NB4 (cell line): Measurements from ENCODE around the gene TCF7.

Experiments used
- DNase-seq: peaks from one replicate; pipeline ENCODE4 v3.0.0; 2010; ENCODE audit warnings: low read depth
- H3K4me3 ChIP-seq: one replicate; pipeline ENCODE4 v1.5.1; 2011; ENCODE audit warnings: mild to moderate bottlenecking, low read depth, low read length, moderate library complexity
- MAX ChIP-seq: IDR thresholded peaks from 2 replicates; pipeline ENCODE4 v1.6.1; 2011; ENCODE audit warnings: low read depth, low read length
- MYC ChIP-seq: IDR thresholded peaks from 2 replicates; pipeline ENCODE4 v1.6.1; 2011; ENCODE audit warnings: low read depth, low read length
- POLR2A ChIP-seq: IDR thresholded peaks from 2 replicates; pipeline ENCODE4 v1.6.1; 2011; ENCODE audit warnings: mild to moderate bottlenecking; ENCODE audit not compliant: insufficient read length; ENCODE audit errors: extremely low read depth
- TF ChIP-seq, protein P1 (sequence below): IDR thresholded peaks from one replicate; pipeline ENCODE4 v1.5.1; 2012; ENCODE audit warnings: low read depth, low read length

TCF7 gene

GRCh38 chr5:134145779-134146581 lies 31.5 kb downstream of the TCF7 start:
- DNase-seq = peak; percentile 75
- TF ChIP-seq MAX = no peak
- TF ChIP-seq, protein P1, sequence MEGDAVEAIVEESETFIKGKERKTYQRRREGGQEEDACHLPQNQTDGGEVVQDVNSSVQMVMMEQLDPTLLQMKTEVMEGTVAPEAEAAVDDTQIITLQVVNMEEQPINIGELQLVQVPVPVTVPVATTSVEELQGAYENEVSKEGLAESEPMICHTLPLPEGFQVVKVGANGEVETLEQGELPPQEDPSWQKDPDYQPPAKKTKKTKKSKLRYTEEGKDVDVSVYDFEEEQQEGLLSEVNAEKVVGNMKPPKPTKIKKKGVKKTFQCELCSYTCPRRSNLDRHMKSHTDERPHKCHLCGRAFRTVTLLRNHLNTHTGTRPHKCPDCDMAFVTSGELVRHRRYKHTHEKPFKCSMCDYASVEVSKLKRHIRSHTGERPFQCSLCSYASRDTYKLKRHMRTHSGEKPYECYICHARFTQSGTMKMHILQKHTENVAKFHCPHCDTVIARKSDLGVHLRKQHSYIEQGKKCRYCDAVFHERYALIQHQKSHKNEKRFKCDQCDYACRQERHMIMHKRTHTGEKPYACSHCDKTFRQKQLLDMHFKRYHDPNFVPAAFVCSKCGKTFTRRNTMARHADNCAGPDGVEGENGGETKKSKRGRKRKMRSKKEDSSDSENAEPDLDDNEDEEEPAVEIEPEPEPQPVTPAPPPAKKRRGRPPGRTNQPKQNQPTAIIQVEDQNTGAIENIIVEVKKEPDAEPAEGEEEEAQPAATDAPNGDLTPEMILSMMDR = peak; percentile 91
- H3K4me3 ChIP-seq = no peak overlapping the region

DNA sequence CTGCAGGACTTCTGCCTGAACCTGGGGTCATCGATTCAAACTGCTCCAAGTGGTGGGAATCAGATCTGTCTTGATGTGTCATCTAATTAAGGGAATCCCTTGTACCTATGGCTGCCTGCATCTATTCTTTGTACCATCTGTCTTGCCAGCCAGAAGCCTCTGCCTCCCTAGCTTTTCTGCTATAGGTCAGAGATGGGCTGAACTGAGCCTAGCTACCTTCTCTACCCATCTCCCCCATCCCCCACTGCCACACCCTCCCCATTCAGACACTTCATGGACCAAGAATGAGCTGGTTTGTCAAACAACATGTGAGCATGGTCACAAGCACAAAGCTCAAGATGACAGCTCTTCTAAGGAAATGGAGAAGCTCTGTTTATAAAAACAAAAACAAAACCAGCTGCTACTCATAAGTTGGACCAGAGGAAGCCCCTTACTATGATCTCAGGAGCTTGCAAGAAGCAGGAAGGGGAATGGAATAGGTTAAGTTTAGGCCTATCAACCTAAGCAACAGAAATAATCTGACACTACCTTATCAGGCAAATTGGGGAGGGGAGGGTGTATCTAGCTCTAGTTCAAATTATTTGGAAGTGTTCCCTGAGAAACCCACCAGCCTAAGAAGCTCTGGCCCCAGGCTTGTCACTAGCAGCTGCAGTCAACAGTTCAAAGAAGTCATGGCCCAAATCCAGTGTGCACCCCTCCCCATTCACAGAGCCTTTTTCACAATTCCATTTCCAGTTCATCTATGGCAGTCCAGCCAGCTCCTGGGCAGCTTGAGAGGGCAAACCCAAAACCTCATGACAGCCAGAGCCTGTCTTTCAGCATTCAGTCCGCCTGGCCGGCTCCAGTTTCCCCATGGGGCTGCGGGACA lies 32.4 kb downstream of the TCF7 start:
- TF ChIP-seq, protein P1 = no peak
- TF ChIP-seq POLR2A (no peak), MAX (no peak)
- DNase-seq = no peak
- H3K4me3 ChIP-seq = no peak overlapping the region

DNA sequence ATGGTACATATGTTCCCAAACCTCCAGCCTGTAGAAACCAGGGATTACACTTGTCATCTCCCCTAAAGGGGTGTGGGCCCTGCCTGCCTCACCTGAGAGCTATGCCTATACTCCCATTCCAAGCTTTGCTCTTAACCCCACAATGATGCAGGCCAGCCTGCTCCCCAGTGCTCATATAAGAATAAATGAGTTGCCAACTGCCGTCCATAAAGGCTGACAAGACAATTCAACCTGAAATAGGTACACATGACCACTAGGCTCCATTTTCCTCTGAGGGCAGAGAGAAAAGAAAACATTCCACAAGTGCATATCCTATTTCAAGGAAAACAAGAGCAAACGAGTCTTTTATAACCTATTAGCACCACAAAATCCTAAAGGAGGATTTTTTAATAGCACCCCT lies 33.8 kb downstream of the TCF7 start:
- TF ChIP-seq POLR2A (no peak), MAX (no peak), MYC (no peak)
- TF ChIP-seq, protein P1 = no peak
- no peak overlapping the region for H3K4me3 ChIP-seq
- DNase-seq = no peak

GRCh38 chr5:134148986-134149539 lies 34.6 kb downstream of the TCF7 start:
- TF ChIP-seq, protein P1 = no peak
- no peak for TF ChIP-seq MYC
- no peak for TF ChIP-seq POLR2A
- TF ChIP-seq MAX = no peak
- H3K4me3 ChIP-seq = no peak overlapping the region
- no peak for DNase-seq

DNA sequence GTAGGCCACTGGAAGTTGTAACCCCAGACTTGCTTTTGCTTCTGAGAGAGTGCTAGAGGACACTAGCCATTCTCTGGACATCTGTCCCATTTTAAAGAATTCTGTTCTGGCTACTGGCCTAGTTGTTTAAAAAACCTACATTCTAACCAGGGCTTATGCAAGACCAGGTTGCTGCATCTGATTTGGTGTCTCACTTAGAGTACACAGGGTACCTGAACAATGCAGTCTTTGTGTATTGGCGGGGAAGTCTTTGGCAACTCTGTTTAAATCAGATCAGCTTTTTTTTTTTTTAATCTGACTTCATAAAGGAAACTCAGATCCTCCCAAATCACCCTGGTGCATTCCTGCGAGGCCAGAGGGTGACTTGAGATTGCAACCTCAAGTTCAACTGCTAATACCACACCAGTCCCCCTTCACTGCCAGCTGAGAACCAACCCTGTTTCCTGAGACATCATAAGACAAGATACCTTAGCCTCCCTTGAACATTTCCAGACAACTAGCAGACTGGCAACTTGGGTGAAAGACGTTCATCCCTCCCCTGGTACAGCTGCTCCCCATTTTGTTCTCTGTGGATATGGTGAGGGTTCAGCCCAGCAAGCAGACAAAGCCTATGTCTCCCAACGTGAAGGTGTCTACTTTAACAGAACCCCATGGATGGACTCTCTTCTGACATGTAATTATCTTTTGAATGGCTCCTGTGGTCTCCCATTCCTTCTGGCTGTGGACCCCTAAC lies 35.3 kb downstream of the TCF7 start:
- DNase-seq = no peak
- no peak overlapping the region for H3K4me3 ChIP-seq
- no peak for TF ChIP-seq MYC
- TF ChIP-seq, protein P1 = no peak
- TF ChIP-seq MAX = no peak
- TF ChIP-seq POLR2A = no peak
